GM19468 (cell line): Measurements from ENCODE around the gene ZEB1.
"Not testable (repeated sequence)": the region's sequence is repeated elsewhere in the genome, so short reads cannot be mapped to it uniquely, and the experiment has no call there.

ENCODE experiments used
- ATAC-seq: cut with Tn5 transposase; IDR thresholded peaks from one replicate; pipeline ENCODE4 v1.9.1; 2021; ENCODE audit warnings: mild to moderate bottlenecking, moderate library complexity, moderate number of reproducible peaks; ENCODE audit not compliant: unreplicated experiment; ENCODE audit errors: extremely low read depth

ZEB1 gene

DNA sequence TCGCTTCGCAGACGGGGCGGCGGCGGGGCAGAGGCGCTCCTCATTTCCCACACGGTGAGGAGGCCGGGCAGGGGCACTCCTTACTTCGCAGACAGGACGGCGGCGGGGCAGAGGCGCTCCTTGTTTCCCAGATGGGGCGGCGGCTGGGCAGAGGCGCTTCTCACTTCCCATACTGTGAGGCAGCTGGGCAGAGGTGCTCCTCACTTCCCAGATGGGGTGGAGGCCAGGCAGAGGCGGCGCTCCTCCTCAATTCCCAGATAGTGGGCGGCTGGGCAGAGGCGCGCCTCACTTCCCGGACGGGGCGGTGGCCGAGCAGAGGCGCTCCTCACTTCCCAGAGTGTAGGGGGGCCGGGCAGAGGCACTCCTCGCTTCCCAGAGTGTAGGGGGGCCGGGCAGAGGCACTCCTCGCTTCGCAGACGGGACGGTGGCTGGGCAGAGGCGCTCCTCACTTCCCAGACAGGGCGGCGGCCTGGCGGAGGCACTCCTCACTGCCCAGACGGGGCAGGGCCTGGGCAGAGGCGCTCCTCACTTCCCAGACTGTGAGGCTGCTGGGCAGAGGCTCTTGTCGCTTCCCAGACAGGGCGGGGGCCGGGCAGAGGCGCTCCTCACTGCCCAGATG is 43.1 kb downstream of the ZEB1 start:
- ATAC-seq, result no peak

GRCh38 chr10:31363696-31364095 is 44.7 kb downstream of the ZEB1 start:
- not testable (repeated sequence) for ATAC-seq

GRCh38 chr10:31364238-31364637 is 45.2 kb downstream of the ZEB1 start:
- not testable (repeated sequence) for ATAC-seq

- ATAC-seq, result no peak
Observed at GRCh38 chr10:31366703-31367102, 47.7 kb downstream of the ZEB1 start.

GRCh38 chr10:31368724-31369123 is 49.7 kb downstream of the ZEB1 start:
- ATAC-seq, result no peak

- ATAC-seq, result no peak
Observed at GRCh38 chr10:31372439-31372838, 53.4 kb downstream of the ZEB1 start.

DNA sequence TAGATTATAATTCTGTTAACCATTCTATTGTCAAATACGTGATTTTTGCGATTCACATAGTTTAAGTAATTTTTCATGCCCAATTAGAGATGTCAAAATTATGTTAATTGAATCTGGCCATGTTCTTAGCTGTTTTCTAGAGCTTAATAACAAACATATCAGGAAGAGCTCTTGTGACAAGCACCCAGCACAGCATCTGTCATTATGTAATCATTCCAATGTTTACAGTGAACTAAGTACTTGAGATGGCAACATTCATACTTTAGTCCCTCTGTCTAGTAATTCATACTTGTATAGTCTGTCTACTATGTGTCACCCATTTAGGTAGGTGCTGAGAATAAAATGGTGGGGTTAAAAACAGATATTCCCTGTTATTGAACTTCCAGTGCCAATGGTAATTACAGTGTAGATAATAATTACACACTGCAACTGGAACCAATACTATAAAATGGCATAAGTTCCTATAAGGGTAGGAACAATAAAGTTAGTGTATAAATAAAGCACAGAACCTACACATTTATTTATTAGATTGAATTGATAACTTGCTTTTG is 55.2 kb downstream of the ZEB1 start:
- ATAC-seq, result no peak

- ATAC-seq, result no peak
Observed at GRCh38 chr10:31381171-31381570, 62.2 kb downstream of the ZEB1 start.

GRCh38 chr10:31381766-31382316 is 62.8 kb downstream of the ZEB1 start:
- ATAC-seq, result no peak

- peak; percentile 98 for ATAC-seq
Observed at GRCh38 chr10:31383810-31384588, 65.0 kb downstream of the ZEB1 start.

GRCh38 chr10:31384589-31384949 is 65.6 kb downstream of the ZEB1 start:
- ATAC-seq, result no peak

DNA sequence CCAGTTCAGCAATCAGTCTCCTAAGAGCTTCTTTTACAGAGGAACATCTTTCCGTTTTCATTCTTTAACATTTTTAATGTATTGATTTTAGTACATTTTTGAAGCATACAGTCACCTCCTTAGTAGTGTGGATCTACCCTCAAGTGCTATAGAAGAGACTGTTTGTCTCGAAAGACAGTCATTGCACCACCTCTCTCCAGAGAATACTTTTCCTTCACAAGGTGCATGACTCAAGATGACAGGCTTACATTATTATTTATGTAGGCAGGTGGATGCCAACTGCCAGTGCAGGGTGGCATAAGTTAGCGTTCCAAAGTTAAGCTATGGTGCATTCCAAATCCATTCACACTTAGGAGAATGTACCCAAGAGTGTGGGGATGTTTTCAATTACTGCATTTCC is 71.8 kb downstream of the ZEB1 start:
- ATAC-seq, result no peak

DNA sequence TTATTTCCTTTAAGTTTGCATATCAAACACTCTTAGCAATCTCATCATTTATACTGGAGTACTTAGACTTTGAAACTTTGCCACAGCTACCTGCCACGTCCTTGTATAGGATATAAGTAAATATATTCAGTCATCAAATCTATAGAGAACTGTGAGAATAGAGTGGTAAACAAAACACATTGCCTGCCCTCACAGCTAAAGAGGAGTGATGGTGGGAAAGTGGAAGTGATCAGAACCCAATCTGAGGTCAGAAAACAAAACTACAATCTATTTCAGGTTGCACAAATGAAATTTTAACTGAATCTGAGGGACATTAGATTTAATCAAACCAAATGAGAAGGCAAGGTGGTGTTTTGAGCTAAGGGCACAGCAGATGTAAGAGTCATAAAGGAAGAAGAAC is 74.8 kb downstream of the ZEB1 start:
- peak; percentile 25 for ATAC-seq

DNA sequence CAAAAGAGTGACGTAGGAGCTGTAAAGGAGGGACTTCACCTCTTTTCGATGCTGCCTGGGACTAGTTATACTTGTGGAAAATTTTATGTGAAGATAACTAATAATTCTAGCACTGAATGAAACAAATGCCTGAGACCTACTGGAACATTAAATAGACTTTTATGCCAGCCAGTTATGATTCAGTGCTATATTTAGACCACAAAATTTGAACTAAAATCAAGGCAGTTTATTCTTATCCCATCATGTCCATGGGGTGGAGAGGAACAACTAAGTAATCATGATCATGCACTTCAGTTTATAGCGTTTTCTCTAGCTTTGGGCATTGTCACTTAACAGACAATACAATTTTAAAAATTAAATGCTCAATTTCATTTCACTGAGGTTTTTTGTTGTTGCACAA is 76.7 kb downstream of the ZEB1 start:
- ATAC-seq, result no peak

- ATAC-seq, result no peak
Observed at GRCh38 chr10:31396376-31396775, 77.4 kb downstream of the ZEB1 start.

- no peak for ATAC-seq
Observed at GRCh38 chr10:31397852-31398251, 78.8 kb downstream of the ZEB1 start.

DNA sequence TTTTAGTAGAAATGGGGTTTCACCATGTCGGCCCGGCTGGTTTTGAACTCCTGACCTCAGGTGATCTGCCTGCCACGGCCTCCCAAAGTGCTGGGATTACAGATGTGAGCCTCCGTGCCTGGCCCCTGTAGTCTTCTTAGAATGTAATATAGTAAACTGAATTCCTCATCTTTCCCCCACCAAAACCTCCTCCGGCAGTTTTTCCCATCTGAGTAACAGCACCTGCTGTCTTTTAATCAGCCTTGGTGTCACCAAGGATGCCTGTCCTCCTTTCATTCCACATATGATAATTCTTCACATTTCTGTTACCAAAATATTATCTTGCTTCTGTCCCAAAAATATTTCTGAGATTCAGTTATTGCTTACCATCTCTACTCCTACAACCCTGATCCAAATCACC is 80.2 kb downstream of the ZEB1 start:
- no peak for ATAC-seq

- ATAC-seq, result no peak
Observed at GRCh38 chr10:31399631-31400030, 80.6 kb downstream of the ZEB1 start.

DNA sequence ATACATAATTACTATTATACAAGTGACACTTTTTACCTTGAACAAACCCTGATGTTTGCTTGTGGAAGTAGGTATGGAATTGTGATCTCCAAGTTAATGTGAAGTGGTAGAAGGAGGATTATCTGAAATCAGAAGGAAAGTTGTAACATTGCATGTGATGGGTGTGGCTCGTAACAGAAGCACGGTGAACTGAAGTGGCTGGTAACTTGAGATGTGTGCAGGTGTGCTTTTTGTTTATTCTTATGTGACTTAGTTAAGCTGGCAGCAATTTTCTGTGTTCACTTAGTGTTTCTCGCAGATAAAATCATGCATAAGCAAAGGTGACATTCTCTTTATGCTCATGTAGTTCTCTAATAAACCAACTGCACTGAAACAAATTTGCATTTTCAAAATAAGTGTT is 82.3 kb downstream of the ZEB1 start:
- no peak for ATAC-seq

GRCh38 chr10:31404640-31405039 is 85.6 kb downstream of the ZEB1 start:
- ATAC-seq, result no peak

DNA sequence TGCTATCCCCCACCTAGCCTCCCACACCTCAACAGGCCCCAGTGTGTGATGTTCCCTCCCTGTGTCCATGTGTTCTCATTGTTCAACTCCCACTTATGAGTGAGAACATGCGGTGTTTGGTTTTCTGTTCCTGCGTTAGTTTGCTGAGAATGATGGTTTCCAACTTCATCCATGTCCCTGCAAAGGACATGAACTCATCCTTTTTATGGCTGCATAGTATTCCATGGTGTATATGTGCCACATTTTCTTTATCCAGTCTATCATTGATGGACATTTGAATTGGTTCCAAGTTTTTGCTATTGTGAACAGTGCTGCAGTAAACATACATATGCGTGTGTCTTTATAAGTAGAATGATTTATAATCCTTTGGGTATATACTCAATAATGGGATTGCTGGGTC is 86.8 kb downstream of the ZEB1 start:
- not testable (repeated sequence) for ATAC-seq
